ENCODE measurements around the gene FOSB. TPM values are rescaled to one million over a fixed set of nuclear protein-coding genes. Genes with fewer than 3 reads are reported as not detected.

The FOSB gene
- total and polyA plus RNA-seq, 9 of the 15 experiments (the other 6 are each of a cell fraction or from before 2014, with no cell fraction given): 0.11 to 2.7 (median 0.73) TPM

DNA sequence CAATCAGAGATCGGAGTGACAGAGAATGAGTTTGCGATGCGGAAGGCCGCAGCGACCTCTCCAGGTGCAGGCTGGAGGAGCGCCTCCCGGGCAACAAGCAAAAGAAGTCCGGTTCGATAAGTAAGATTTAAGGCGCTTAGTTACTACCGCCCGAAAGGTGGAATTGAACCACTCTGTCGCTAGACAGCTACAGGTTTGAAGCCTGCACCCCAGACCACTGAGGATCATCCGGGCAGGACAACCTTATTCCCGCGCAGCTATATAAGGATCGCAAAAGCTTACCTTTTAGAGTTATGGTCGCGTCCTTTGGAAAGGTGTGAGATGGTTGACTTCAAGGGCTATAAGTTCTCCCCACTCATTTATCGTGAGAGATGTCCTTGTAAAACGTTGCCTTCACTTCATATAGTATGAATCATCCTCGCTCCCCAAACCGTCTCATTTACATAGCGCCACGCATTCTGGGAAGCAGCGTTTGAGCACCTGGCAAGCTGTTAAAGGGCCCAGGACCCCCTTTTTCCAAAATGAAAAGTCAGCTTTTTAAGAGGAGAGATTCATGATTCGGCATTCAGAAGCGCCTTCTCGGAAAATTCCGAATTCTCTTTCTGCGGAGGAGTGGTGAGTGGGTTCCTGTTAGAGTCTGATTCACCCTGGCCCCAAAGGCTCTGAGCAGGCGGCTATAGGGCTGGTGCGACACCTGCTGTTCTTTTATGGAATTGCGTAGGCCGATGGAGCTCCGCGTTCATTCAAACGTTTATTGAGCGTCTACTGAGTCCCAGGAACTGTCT is 10.8 kb downstream of the FOSB start (continued):
- TF ChIP-seq, protein P1, sequence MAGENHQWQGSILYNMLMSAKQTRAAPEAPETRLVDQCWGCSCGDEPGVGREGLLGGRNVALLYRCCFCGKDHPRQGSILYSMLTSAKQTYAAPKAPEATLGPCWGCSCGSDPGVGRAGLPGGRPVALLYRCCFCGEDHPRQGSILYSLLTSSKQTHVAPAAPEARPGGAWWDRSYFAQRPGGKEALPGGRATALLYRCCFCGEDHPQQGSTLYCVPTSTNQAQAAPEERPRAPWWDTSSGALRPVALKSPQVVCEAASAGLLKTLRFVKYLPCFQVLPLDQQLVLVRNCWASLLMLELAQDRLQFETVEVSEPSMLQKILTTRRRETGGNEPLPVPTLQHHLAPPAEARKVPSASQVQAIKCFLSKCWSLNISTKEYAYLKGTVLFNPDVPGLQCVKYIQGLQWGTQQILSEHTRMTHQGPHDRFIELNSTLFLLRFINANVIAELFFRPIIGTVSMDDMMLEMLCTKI (IDR thresholded peaks at IDR 0.05; ENCODE audit: partially characterized antibody): no peak
- TF ChIP-seq SOX6 (IDR thresholded peaks at IDR 0.05) (peak; percentile 39), KLF16 (IDR thresholded peaks at IDR 0.05) (peak; percentile 63; the same call in 1 of the 2 replicates), ZNF146 (CRISPR knock-in tag; IDR thresholded peaks at IDR 0.05; ENCODE audit: unreplicated experiment) (no peak), CBFA2T2 (conservative IDR thresholded peaks at IDR 0.05) (no peak), ZNF347 (CRISPR knock-in tag; IDR thresholded peaks at IDR 0.05; ENCODE audit: low read depth) (no peak), ZNF584 (CRISPR knock-in tag; IDR thresholded peaks at IDR 0.05; ENCODE audit: low read depth) (no peak), ZNF696 (CRISPR knock-in tag; conservative IDR thresholded peaks at IDR 0.05) (no peak), U2AF2 (optimal IDR thresholded peaks at IDR 0.05; ENCODE audit: low read depth, low read length) (no peak), NFRKB (IDR thresholded peaks at IDR 0.05; ENCODE audit: low read depth) (no peak; the same call in 1 of the 2 replicates), ZNF121 (CRISPR knock-in tag; conservative IDR thresholded peaks at IDR 0.05) (no peak), ZNF445 (CRISPR knock-in tag; IDR thresholded peaks at IDR 0.05; ENCODE audit: low read depth) (no peak), SAFB (IDR thresholded peaks at IDR 0.05; ENCODE audit: borderline replicate concordance, low read depth, low read length) (no peak)
- TF ChIP-seq, protein P2, sequence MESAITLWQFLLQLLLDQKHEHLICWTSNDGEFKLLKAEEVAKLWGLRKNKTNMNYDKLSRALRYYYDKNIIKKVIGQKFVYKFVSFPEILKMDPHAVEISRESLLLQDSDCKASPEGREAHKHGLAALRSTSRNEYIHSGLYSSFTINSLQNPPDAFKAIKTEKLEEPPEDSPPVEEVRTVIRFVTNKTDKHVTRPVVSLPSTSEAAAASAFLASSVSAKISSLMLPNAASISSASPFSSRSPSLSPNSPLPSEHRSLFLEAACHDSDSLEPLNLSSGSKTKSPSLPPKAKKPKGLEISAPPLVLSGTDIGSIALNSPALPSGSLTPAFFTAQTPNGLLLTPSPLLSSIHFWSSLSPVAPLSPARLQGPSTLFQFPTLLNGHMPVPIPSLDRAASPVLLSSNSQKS (CRISPR knock-in tag; IDR thresholded peaks at IDR 0.05): no peak; the same call in 1 of the 2 replicates
- TF ChIP-seq, protein P3, sequence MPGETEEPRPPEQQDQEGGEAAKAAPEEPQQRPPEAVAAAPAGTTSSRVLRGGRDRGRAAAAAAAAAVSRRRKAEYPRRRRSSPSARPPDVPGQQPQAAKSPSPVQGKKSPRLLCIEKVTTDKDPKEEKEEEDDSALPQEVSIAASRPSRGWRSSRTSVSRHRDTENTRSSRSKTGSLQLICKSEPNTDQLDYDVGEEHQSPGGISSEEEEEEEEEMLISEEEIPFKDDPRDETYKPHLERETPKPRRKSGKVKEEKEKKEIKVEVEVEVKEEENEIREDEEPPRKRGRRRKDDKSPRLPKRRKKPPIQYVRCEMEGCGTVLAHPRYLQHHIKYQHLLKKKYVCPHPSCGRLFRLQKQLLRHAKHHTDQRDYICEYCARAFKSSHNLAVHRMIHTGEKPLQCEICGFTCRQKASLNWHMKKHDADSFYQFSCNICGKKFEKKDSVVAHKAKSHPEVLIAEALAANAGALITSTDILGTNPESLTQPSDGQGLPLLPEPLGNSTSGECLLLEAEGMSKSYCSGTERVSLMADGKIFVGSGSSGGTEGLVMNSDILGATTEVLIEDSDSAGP (CRISPR knock-in tag; IDR thresholded peaks at IDR 0.05): peak; percentile 98
- TF ChIP-seq, protein P4, sequence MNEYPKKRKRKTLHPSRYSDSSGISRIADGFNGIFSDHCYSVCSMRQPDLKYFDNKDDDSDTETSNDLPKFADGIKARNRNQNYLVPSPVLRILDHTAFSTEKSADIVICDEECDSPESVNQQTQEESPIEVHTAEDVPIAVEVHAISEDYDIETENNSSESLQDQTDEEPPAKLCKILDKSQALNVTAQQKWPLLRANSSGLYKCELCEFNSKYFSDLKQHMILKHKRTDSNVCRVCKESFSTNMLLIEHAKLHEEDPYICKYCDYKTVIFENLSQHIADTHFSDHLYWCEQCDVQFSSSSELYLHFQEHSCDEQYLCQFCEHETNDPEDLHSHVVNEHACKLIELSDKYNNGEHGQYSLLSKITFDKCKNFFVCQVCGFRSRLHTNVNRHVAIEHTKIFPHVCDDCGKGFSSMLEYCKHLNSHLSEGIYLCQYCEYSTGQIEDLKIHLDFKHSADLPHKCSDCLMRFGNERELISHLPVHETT (CRISPR knock-in tag; conservative IDR thresholded peaks at IDR 0.05 in 1 of 2, IDR thresholded peaks at IDR 0.05 in 1 of 2): peak in 1 of 2 experiments; percentile 44; a peak in 1 of 4 replicates
- TF ChIP-seq, protein P5, sequence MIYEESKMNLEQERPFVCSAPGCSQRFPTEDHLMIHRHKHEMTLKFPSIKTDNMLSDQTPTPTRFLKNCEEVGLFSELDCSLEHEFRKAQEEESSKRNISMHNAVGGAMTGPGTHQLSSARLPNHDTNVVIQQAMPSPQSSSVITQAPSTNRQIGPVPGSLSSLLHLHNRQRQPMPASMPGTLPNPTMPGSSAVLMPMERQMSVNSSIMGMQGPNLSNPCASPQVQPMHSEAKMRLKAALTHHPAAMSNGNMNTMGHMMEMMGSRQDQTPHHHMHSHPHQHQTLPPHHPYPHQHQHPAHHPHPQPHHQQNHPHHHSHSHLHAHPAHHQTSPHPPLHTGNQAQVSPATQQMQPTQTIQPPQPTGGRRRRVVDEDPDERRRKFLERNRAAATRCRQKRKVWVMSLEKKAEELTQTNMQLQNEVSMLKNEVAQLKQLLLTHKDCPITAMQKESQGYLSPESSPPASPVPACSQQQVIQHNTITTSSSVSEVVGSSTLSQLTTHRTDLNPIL (CRISPR knock-in tag; IDR thresholded peaks at IDR 0.05): no peak
- TF ChIP-seq, protein P6, sequence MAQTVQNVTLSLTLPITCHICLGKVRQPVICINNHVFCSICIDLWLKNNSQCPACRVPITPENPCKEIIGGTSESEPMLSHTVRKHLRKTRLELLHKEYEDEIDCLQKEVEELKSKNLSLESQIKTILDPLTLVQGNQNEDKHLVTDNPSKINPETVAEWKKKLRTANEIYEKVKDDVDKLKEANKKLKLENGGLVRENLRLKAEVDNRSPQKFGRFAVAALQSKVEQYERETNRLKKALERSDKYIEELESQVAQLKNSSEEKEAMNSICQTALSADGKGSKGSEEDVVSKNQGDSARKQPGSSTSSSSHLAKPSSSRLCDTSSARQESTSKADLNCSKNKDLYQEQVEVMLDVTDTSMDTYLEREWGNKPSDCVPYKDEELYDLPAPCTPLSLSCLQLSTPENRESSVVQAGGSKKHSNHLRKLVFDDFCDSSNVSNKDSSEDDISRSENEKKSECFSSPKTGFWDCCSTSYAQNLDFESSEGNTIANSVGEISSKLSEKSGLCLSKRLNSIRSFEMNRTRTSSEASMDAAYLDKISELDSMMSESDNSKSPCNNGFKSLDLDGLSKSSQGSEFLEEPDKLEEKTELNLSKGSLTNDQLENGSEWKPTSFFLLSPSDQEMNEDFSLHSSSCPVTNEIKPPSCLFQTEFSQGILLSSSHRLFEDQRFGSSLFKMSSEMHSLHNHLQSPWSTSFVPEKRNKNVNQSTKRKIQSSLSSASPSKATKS (CRISPR knock-in tag; IDR thresholded peaks at IDR 0.05): no peak
